Activated CD4-positive, alpha-beta memory T cell treated with anti-CD3 and anti-CD28 coated beads, Interleukin-2, amount 10 ng/mL, durations not matched to agents 7 days and 5 days (primary cell): ENCODE data around the gene SH3YL1. TPM values are rescaled to one million over a fixed set of nuclear protein-coding genes. Genes with fewer than 3 reads are reported as not detected.

Source experiments
- CTCF ChIA-PET: fragments of 350-600 bp; sonication (Branson Sonifier 250); formaldehyde crosslinking; loops from one replicate; lab custom pipeline; 2021; ENCODE audit warnings: antibody characterized with exemption, inconsistent platforms; lab: Charles Lee
- POLR2A ChIA-PET: fragments of 350-600 bp; sonication (Branson Sonifier 250); formaldehyde crosslinking; loops from one replicate; lab custom pipeline; 2021; ENCODE audit warnings: antibody characterized with exemption; lab: Charles Lee
- DNase-seq: peaks from one replicate; pipeline ENCODE4 v3.0.0-alpha.2; 2020
- H3K27ac Mint-ChIP-seq: one replicate; pipeline ENCODE4 v1.8.0; 2021; ENCODE audit warnings: mild to moderate bottlenecking, mixed read lengths
- H3K27me3 Mint-ChIP-seq: one replicate; pipeline ENCODE4 v1.8.0; 2021; ENCODE audit warnings: mixed read lengths
- H3K36me3 Mint-ChIP-seq: one replicate; pipeline ENCODE4 v1.8.0; 2021; ENCODE audit warnings: low read depth, mixed read lengths
- H3K4me1 Mint-ChIP-seq: one replicate; pipeline ENCODE4 v1.8.0; 2021; ENCODE audit warnings: mixed read lengths
- H3K4me3 Mint-ChIP-seq: one replicate; pipeline ENCODE4 v1.8.0; 2021; ENCODE audit warnings: mild to moderate bottlenecking, mixed read lengths
- H3K9me3 Mint-ChIP-seq: one replicate; pipeline ENCODE4 v1.8.0; 2021; ENCODE audit warnings: mixed read lengths
- total RNA-seq, 2 experiments: library from RNA; stranded (reverse); gene quantifications; one replicate each; pipeline ENCODE4 v1.2.3, GENCODE V29; 2021

Gene SH3YL1
- total RNA-seq, 2 experiments from 2014 or later = 15.8 to 18.0 TPM

DNA sequence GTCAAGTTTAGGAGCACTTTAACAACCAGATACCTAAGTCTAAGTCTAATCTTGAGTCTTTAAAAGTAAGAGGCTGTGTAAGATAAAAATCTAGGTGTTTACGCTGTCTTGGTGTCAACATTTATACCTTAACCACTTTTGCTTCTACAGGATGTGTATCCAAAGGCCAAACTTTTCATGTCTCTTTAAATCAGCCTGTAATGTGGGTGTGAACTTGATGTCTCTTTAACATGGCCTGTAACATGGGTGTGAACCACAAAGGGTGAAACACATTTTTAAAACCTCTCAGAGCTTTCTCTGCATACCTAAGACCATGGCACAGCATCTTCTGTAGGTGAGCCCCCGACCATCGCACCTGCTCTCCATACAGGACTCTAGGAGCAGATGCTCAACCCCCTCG, 40.4 kb downstream of the SH3YL1 start:
- DNase-seq = no peak
- peaks cover 2% of the 10 kb centered on the region for H3K4me1 Mint-ChIP-seq
- no peaks in the 10 kb centered on the region for H3K27me3 Mint-ChIP-seq
- H3K9me3 Mint-ChIP-seq = no peaks in the 10 kb centered on the region
- ChIA-PET CTCF (no interaction called here), POLR2A (no interaction called here)
- peaks cover 3% of the 10 kb centered on the region for H3K36me3 Mint-ChIP-seq
- H3K27ac Mint-ChIP-seq = no peak overlapping the region
- no peak overlapping the region for H3K4me3 Mint-ChIP-seq

DNA sequence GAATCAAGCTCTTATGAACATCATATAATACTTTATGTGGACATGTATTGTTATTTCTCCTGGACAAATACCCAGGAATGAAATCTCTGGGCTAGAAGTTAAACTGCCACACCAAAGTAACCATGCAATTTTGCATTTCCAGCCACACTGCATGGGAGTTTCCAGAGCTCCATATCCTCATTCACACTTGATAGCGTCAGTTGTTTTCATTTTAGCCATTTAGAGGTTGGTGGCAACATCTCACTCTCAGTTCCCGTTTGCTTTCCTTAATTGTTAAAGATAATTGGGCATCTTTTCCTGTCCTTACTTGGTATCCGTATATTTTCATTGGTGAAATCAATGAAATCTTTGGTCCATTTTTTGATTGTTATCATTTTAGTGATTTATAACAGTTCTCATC, 47.8 kb downstream of the SH3YL1 start:
- H3K9me3 Mint-ChIP-seq = no peaks in the 10 kb centered on the region
- H3K27me3 Mint-ChIP-seq = peaks cover 5% of the 10 kb centered on the region
- H3K4me3 Mint-ChIP-seq = no peak overlapping the region
- no peaks in the 10 kb centered on the region for H3K36me3 Mint-ChIP-seq
- no peak overlapping the region for H3K27ac Mint-ChIP-seq
- CTCF ChIA-PET = no interaction called here
- POLR2A ChIA-PET = no interaction called here
- no peak for DNase-seq
- H3K4me1 Mint-ChIP-seq = no peaks in the 10 kb centered on the region

DNA sequence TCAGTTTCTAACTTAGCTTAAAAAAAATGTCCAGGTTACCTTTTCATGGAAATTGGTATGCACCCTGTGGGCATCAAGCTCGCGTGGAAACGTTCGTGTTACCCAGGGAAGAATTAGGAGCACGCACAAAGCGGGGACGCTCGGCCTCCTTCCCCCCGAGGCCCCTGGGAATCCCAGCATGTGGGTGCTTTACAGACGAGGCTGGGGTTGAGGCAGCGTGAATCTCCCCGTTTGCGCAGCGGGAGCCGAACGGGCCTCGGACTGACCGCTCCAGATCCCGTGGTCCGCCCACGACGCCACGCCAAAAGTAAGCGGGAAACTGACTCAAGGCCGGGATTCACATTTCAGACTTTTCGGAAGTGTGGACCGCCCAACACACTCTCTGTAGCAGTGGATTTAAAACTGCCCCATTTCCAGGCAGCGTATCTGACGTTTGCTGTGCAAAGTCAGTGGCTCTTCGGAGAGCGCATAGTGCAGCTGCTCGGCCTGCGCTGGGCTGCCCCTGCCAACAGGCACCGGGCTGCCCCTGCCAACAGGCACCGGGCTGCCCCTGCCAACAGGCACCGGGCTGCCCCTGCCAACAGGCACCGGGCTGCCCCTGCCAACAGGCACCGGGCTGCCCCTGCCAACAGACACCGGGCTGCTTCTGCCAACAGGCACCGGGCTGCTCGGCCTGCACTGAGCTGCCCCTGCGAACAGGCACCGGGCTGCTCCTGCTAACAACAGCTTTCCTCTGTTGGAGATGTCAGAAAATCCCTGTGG, 49.7 kb downstream of the SH3YL1 start:
- H3K4me1 Mint-ChIP-seq = no peaks in the 10 kb centered on the region
- peaks cover 9% of the 10 kb centered on the region for H3K27me3 Mint-ChIP-seq
- no peak for DNase-seq
- ChIA-PET POLR2A (no interaction called here), CTCF (no interaction called here)
- H3K36me3 Mint-ChIP-seq = no peaks in the 10 kb centered on the region
- H3K4me3 Mint-ChIP-seq = no peak overlapping the region
- no peaks in the 10 kb centered on the region for H3K9me3 Mint-ChIP-seq
- no peak overlapping the region for H3K27ac Mint-ChIP-seq

DNA sequence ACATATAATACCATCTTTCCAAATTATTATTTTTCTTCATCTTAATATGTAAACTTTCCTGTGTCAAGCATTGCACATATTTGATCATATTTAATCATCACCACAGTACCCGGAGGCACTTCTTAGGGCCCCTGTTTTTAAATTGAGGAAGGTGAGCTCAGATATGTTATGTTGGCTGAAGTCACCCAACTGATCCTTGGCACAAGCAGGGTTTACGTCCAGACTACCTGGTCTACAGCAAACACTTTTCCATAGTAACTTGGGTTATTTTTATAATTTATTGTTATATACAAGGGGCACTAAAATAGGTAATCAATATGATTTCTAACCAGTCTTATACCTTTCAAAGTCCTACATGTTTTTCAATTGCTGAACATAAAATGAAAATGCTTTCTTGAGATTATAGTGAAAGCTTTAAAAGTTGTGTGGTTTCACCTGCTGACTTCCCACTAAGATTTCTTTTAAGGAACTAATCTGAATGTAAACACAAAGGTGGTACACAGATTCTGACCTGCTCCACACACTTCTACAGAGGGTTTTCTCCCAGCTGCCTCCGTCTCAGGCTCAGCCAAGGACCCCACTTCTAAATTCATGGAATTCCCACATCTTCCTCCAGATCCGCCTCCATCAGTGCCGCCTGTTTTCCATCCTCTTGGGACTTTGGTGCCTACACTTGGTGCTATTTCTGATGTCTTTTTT, 52.2 kb downstream of the SH3YL1 start:
- Mint-ChIP-seq H3K9me3 (peaks cover under 1% of the 10 kb centered on the region), H3K27me3 (peaks cover 12% of the 10 kb centered on the region), H3K36me3 (no peaks in the 10 kb centered on the region), H3K27ac (no peak overlapping the region), H3K4me1 (no peaks in the 10 kb centered on the region), H3K4me3 (no peak overlapping the region)
- ChIA-PET POLR2A (no interaction called here), CTCF (no interaction called here)
- no peak for DNase-seq

DNA sequence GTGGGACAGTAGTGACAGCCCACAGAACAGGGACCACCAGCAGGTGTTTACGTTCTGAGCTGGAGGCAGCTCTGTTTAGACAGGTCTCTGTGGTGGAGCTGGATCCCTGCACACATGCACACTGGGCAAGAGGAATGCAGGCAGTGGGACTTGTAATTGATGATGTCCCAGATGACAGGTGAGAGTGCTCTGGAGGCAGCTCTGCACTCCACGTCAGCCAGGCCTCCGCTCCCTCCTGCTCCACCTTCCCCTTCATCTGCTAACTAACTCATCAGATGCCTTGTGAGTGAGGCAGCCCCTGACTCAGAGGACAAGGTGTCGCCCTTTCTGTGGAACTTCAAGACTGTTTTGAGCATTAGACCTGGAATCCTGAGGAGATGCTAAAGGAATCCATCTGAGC, 53.2 kb downstream of the SH3YL1 start:
- Mint-ChIP-seq H3K27me3 (peaks cover 12% of the 10 kb centered on the region), H3K27ac (no peak overlapping the region), H3K4me3 (no peak overlapping the region), H3K36me3 (no peaks in the 10 kb centered on the region), H3K4me1 (no peaks in the 10 kb centered on the region), H3K9me3 (peaks cover 5% of the 10 kb centered on the region)
- ChIA-PET CTCF (no interaction called here), POLR2A (no interaction called here)
- DNase-seq = no peak

GRCh38 chr2:209470-209869, 54.4 kb downstream of the SH3YL1 start:
- ChIA-PET POLR2A (no interaction called here), CTCF (no interaction called here)
- H3K27me3 Mint-ChIP-seq = peaks cover 12% of the 10 kb centered on the region
- no peak overlapping the region for H3K4me3 Mint-ChIP-seq
- H3K27ac Mint-ChIP-seq = no peak overlapping the region
- H3K9me3 Mint-ChIP-seq = peaks cover 7% of the 10 kb centered on the region
- no peaks in the 10 kb centered on the region for H3K4me1 Mint-ChIP-seq
- H3K36me3 Mint-ChIP-seq = no peaks in the 10 kb centered on the region
- no peak for DNase-seq

DNA sequence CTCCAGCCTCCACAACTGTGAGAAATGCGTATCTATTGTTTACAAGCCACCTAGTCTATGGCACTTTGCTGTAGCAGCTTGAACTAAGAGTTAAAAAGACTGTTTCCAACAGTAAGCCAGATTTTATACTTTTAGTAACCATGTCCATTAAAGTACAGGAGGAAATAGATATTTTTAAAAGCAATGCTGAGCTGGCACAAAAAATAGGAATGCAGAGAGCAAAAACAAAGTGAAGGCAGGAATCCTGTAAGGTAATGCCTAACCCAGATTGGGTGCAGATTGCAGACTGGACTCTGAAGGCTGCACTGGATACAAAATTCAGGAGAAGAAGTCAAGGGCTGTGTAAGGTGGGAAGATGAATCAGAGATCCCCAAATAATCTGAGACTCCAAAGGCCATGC, 55.5 kb downstream of the SH3YL1 start:
- Mint-ChIP-seq H3K9me3 (peaks cover 10% of the 10 kb centered on the region), H3K4me1 (no peaks in the 10 kb centered on the region), H3K27ac (no peak overlapping the region), H3K4me3 (no peak overlapping the region), H3K27me3 (peaks cover 14% of the 10 kb centered on the region), H3K36me3 (no peaks in the 10 kb centered on the region)
- DNase-seq = no peak
- CTCF ChIA-PET = no interaction called here
- POLR2A ChIA-PET = no interaction called here

GRCh38 chr2:203984-204383, 59.8 kb downstream of the SH3YL1 start:
- H3K9me3 Mint-ChIP-seq = peaks cover 10% of the 10 kb centered on the region
- H3K4me1 Mint-ChIP-seq = peaks cover 1% of the 10 kb centered on the region
- H3K27ac Mint-ChIP-seq = no peak overlapping the region
- no peak for DNase-seq
- no peaks in the 10 kb centered on the region for H3K36me3 Mint-ChIP-seq
- CTCF ChIA-PET = no interaction called here
- no peak overlapping the region for H3K4me3 Mint-ChIP-seq
- POLR2A ChIA-PET = no interaction called here
- H3K27me3 Mint-ChIP-seq = peaks cover 3% of the 10 kb centered on the region

DNA sequence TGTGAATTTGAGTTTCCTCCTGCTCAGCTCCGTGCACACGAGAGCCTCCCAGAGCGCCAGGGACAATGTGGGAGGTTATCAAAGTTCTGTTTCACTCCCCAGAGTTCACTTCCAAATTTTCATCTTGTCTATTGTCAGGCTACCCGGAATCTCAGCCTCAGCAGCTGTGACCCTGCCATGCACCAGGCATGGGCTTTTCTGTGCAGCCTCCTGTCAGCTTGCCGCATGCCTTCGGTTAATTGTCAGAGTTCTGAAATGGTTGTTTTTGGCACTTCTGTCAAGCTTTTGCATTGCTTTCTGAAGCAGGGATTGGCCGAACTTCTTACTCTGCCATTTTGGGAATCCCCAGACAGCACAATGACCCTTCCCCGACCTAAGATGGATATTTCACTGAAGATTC, 60.4 kb downstream of the SH3YL1 start:
- ChIA-PET POLR2A (no interaction called here), CTCF (no interaction called here)
- Mint-ChIP-seq H3K4me3 (no peak overlapping the region), H3K36me3 (no peaks in the 10 kb centered on the region), H3K4me1 (peaks cover 1% of the 10 kb centered on the region), H3K27ac (no peak overlapping the region), H3K27me3 (peaks cover 2% of the 10 kb centered on the region), H3K9me3 (peaks cover 10% of the 10 kb centered on the region)
- no peak for DNase-seq

DNA sequence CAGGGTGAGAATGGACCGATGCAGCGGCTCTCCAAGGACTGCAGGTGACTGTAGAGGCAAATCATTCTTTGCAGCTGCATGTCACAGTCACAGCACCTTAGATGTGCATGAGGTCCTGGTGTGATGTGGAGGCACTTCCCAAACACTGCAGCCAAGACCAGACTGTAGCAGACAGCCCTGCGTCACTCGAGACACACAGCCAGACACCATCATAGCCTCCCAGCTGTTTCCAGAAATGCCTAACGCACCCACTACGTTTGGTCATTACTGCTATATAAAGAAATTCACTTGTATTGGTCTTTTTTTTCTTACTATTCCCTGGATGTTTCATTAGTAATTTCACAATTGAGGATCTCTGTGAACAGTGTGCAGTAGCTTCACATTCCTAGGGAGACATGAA, 60.9 kb downstream of the SH3YL1 start:
- ChIA-PET CTCF (no interaction called here), POLR2A (no interaction called here)
- peaks cover 10% of the 10 kb centered on the region for H3K9me3 Mint-ChIP-seq
- no peak overlapping the region for H3K27ac Mint-ChIP-seq
- no peak overlapping the region for H3K4me3 Mint-ChIP-seq
- H3K4me1 Mint-ChIP-seq = peaks cover 1% of the 10 kb centered on the region
- peaks cover 2% of the 10 kb centered on the region for H3K27me3 Mint-ChIP-seq
- no peak for DNase-seq
- no peaks in the 10 kb centered on the region for H3K36me3 Mint-ChIP-seq

- Mint-ChIP-seq H3K27ac (no peak overlapping the region), H3K27me3 (peaks cover 2% of the 10 kb centered on the region), H3K9me3 (peaks cover 10% of the 10 kb centered on the region), H3K4me1 (peaks cover 1% of the 10 kb centered on the region), H3K36me3 (no peaks in the 10 kb centered on the region), H3K4me3 (no peak overlapping the region)
- CTCF ChIA-PET = no interaction called here
- POLR2A ChIA-PET = no interaction called here
- DNase-seq = no peak
Measured at GRCh38 chr2:201648-202433, 62.0 kb downstream of the SH3YL1 start.

DNA sequence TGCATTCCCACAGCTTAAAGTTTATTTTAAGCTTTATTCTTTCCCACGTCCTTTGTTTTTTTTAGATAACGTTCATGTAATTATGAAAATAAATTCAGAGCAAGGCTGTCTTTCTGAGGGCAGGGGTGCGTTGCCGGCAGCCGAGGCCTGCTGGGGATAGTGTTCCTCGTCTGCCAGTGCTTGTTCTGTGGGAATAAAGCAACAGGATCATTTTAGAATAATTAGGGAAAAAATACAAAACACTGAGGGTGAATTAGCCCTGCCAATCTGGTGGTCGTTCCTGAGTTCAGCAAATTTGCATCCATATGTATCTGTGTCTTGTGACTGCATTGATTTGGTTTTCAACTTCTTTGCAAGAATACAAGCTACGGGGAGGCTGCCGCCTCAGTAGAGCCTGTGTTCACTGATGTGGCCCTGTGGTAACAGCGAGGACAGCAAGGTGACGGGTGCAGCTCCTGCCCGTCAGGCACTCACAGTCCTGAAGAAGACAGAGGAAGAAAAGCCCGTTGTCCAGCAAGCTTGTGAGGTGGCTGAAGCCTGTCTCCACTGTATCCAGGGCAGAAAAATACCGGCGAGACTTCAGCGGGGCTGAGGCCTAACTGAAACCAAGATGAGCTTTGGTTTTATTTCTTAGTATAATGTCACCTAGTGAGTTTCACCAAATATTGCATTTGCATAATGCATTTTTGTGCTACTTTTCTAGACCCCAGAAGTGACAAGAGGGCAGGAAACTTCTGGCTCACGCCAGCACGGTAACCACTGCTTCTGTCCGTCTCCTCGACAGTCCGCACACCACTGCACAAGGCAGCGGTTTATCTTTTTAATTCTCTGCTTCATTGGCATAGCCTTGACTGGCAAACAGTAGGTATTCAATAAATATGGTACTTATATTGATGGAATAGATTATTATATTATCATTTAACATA, 64.5 kb downstream of the SH3YL1 start:
- CTCF ChIA-PET = no interaction called here
- POLR2A ChIA-PET = no interaction called here
- Mint-ChIP-seq H3K9me3 (peaks cover 3% of the 10 kb centered on the region), H3K27ac (no peak overlapping the region), H3K4me1 (peaks cover 1% of the 10 kb centered on the region), H3K4me3 (no peak overlapping the region), H3K27me3 (peaks cover 2% of the 10 kb centered on the region), H3K36me3 (no peaks in the 10 kb centered on the region)
- DNase-seq = no peak
